DLD1 (cell line): ENCODE measurements around the gene MTMR4.
"Not testable (repeated sequence)": the region's sequence is repeated elsewhere in the genome, so short reads cannot be mapped to it uniquely, and the experiment has no call there.

Source experiments
- in situ Hi-C: cut with HindIII; loops from 2 replicates; pipeline ENCODE4 v1.10.0; 2017; ENCODE audit warnings: low sequenced_read_pairs

Gene MTMR4

DNA sequence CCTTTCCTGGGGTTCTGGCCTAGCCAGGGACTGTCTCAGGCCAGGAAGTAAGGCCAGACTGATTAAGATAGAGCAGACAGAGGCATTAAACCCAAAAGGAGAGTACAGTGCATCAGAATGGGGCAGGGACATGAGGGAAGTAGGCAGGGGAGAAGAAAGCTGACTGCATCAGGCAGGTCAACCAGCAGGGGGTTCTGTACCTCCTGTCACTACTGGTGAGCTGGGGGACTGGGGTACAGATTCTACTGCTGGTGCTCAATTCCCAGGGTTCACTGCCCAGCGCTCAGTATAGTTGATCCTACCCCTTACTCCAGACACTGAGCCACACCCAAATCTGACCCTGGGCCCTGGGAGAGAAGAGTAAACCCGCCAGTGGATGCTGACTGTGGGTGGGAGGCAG, 12.9 kb upstream of the MTMR4 start:
- in situ Hi-C loops, result no loop called here

DNA sequence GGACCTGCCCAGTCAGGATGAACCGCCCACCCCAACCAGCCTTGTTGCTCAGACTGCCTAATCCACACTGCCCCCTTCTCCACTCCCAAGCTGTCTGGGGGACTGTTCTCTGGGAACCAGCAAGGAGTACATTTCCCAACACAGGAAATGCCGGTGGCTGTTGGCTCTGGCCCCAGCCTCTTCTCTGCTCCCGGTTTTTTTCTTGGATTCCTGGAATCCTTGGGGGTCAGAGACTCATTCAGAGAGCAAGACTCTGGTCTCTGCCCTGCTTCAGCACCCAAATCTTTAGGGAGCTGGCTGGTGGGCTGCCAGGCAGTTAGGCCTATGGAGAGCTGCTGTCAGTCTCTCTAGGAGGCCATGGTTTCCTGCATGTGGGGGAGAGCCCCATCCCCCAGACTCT, 10.8 kb upstream of the MTMR4 start:
- in situ Hi-C loops, result no loop called here

DNA sequence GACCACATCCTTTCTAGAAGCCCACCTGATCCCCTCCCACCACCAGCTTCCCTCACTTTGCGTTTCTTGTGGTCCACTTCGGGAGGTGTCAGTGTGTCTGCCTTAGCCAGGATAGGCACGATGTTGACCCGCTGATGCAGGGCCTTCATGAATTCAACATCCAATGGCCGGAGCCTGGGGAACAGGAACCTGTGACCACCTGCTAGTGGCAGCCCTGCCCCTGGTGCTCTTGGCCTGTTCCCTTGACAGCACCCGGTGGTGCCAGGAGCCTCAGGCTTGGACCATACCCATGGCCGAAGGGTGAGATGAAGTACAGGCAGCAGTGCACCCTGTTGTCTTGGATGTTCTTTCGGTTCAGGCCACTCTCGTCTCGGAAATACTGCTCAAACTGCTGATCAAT, 7.2 kb upstream of the MTMR4 start:
- in situ Hi-C loops, result no loop called here

DNA sequence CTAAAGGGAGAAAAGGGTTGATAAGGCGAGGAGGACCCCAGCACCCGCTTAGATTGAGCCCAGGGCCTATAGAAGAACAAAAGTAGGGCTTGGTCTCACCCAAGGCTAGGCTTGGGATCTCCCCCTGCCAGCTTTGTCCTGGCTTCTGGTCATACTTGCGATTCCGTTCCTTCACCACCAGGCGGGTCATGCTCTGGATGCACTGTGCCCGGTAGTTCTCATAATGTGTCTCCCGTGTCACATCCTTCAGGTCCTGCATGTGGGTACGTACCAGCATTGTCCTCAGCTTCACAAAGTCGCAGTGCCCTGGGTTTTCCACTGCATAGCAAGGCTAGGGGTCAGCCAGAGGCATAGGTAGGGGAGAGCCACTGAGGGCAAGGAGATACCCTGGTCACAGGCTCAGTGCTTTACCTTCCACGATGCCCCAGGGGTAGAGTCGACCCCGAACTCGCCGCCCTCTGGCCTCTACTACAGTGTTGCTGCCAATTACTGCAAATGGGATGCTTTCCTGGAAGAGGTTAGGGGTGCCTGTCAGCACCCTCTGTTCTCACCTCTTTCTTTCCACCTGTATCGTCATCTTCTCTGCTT, 6.5 kb upstream of the MTMR4 start:
- in situ Hi-C loops, result no loop called here

DNA sequence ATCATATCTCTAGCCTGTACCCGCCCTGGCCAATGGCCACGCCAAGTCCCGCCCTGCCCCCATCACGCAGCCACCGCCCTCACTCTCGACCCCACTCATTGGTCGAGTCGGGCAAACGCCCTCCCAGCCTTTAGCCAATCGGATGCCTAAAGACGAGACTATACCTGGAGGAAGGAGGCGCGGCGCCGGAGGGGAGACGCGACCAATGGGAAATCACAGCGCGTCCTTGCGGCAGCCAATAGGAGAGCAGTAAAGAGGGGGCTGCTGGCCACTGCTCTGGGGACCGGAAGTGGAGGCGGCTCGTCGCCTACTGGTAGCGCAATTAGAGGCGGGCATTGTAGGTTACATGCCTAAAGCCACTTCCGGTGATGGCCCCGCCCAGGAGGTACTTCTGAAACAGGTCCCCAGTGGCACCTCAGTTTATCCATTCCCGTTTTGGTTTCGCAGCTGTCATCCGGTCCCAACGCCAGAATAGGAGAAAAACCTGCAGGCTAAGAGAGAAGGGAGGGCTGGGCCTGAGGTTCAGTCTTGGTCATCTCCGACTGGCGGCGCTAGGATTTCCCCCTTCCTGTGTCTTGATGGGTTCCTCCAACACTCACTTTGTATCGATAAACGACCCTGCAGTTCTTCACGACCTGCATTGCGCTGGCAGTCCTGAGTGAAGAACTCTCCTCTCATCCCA, 3.6 kb upstream of the MTMR4 start:
- in situ Hi-C loops, result no loop called here

DNA sequence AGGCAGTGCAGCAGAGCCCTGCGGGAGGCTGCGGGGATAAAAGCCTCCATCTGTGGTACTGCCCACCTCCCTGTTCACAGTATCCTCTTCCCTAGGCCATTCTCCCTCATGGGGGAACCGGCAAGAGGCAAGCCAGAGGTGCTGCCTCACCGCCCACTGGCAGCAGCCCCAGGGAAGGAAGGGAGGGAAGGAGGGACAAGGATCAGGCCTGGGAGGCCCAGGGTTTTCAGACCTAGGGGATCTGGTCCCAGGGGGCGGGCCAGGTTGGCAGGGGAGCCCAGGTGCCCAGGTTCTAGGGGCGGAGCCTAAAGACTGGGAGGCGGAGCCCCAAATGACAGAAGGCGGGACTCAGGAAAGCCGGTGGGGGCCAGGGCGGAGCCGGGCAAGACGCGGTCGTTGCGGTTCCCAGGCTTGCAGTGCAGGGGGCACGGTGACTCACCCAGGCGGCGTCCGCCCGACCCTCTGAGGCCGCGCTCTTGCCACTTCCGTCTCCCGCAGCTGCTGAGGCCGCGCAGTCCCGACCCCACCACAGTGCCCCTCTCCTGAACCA, 3.0 kb upstream of the MTMR4 start:
- in situ Hi-C loops, result no loop called here

DNA sequence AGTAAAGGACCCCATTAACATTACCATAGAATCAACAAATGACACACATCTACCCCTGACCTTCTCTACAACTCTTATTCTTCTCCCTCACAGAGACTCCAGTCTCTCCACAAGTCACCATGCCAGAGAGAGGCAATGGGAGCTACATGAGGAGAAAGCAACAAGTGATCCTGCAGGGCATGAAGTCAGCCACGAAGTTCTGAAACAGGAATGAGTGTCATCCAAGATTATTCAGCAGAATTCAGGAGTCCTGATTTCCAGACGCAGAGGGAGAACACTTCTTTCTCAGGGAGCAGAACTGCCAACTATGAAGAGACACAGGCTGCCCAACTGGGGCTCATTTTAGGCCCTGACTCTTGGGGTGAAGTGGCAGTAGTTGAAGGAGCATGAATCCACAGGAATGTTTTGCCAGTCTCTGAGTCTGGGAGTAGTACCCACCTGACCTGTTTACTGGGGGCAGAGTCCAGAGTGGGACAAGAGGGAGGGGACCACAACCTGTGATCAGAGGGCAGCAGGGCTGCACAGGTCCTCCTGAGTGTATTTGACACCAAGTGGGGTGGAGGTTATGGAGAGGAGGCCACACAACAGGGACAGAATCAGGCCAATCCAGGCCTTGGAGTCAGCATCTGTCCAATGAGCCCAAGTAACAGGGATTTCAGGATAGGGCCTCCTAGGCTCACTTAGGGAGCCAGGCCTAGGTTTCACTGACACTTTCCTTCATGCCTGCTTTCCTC, 2.4 kb upstream of the MTMR4 start:
- in situ Hi-C loops, result no loop called here

DNA sequence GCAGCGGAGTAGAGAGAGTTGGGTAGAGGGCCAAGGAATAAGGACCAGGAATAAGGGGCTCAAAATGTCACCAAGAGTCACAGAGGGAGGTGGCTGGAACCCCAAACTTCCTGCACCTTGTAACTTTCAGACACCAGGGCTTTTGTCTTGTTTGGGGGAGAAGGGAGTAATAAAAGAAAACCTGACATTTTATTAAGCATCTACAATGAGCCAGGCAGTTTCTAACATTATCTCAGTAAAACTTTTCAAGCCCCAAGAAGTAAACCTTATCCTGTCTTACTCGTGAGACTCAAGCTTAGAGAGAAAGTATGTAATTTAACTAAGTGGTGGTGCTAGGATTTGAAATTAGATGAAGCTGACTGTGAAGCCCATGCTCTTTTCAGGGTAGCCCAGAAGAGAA, 848 bp upstream of the MTMR4 start:
- in situ Hi-C loops, result no loop called here

DNA sequence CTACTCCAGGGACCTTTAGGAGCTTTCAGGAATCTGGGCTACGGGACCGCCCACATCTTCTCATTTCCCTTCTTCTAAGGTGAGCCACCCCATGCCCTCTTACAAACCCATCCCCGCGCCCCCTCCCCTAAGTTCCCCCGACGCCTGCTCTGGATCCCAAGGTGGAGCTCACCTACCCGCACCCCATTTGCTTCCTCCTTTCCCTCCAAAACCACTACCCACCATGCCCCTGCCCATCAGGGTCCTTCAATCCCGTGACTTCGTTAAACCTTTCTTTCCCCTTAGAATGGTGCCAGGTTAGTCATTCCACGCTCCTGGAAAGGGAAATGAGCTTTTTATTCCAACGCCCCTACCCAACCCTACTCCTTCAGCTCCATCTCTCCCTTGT, 326 bp upstream of the MTMR4 start:
- in situ Hi-C loops, result no loop called here

DNA sequence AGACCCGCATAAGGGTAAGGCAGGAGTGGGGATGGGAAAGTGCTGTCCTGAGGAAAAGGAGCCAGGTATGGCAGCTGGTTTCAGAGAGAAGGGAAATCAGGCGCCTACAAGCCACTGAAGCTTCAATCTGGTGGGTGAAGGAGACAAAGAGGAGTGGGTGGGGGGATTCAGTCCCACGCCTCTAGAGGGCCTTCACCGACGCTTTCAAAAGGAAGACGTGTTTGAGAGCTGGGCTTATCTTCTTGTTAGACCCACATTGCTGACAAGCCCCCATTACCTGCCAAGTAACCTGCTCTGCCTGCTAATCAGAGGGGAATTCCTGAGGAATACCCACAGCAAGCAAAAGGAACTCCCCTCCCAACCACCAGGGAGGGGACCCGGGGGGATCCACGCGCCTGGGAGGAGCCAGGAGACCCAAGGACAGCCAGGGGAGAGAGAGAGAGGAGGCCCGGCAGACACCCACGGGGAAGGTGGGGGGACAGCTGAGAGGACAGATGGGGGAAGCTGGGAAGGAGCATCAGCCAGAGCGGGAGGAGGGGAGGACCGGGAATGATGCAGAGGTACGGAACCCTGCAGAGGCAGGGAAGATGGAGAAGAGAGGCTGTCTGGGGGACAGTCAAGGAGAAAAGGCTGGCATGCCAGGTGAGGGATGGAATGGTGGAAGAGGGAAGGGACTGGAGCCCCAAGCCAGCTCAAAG, 1.0 kb downstream of the MTMR4 start:
- in situ Hi-C loops, result no loop called here

DNA sequence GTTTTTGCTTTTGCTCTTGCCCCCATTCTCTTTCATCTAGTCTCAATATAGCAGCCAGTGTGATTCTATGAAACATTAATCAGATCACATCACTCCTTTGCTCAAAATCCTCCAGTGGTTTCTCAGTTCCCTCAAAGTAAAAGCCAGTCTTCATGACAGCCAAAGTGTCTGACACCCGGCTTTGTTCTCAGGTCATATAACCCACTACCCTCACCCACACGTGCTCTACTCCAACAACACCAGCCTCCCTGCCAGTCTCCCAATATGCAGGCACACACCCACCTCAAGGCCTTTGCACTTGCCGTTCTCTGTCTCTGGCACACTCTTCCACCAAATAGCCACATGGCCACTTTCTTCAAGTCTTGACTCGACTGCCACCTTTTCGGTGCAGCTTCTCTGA, 4.4 kb downstream of the MTMR4 start:
- in situ Hi-C loops, result no loop called here

DNA sequence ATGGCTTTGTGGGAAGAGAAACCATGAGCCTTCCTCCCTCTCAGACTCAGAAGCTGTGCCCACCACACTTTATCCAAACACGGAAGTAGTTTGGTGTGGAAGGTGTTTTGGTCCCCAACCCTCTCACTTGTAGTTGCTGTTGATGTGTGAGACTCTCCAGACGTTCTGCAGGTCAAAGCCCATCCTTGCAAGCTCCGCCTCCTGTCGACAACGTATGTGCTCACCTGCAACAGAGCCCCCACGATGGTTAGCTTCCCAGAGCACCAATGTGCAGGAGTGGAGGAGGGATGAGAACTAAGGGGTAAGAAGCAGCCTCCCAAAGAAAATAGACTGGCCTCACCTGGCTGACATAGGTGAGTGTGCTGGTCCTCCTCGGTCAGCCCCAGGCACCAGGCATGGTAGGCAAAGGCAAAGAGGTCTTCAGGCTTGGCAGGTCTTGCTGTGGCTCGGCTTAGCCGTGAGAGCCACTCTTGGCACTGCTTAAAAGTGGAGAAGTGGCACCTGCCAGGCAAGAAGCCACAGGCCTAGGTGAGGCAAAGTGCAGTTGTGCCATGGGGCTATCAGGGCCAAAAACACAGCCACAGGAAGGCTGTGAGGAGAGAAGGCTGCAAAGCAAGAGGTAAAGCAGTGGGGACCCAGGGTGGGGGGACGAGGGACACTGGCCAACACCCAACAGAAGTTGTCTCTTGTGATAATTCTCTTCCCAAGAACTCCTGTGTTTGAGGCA, 5.9 kb downstream of the MTMR4 start:
- in situ Hi-C loops, result no loop called here

DNA sequence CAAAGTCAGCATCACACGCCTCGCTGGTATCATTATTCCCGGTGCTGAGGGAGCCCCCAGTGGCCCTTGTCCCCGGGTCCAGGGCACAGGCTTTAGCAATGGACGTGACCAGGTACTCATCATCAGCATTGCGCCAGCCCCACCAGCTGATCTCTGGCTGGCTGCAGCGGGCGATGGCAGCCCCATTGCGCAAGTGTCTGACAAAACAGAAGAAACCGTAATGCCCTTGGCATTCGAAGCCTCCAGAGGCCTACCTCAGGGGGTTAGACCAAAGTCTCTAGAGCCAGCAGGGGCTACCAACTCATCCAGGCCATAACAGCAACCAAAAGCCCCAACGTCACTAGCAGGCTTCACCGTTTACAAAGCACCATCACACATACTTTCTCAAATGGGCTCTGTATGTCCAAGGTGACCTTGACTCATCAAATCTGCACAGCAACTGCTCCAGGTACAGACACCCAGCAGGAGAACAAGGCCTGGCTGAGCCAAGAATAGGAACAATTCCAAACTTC, 7.3 kb downstream of the MTMR4 start:
- in situ Hi-C loops, result no loop called here

DNA sequence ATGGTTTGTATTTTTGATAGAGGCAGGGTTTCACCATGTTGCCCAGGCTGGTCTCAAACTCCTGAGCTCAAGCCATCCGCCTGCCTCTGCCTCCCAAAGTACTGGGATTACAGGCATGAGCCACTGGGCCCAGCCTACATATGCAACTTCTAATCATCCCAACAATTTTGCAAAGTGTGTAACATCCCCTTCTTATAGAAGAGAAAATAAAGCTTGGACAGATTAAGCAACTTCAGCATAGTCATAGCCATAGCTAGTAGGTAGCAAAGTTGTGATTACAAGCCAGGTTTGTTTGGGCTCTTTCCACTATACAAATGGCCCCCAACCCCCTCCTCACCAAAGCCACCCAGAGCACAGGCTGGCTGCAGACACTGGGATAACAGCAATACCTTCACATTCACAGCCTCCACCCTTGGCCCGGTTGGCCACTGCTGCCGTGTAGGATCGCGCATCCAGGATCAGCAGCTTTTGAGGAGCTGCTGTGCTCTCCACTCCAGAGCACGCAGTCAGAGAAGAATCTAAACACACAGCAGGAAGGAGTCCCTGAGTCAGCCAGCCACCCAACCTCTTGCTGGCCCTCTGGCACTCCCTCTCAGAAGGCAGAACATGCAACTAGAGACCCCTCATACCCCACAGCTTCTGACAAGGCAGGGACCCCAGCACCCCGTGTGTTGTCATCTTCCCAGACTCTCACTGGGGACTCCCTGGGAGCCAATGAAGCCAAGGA, 7.9 kb downstream of the MTMR4 start:
- in situ Hi-C loops, result no loop called here

DNA sequence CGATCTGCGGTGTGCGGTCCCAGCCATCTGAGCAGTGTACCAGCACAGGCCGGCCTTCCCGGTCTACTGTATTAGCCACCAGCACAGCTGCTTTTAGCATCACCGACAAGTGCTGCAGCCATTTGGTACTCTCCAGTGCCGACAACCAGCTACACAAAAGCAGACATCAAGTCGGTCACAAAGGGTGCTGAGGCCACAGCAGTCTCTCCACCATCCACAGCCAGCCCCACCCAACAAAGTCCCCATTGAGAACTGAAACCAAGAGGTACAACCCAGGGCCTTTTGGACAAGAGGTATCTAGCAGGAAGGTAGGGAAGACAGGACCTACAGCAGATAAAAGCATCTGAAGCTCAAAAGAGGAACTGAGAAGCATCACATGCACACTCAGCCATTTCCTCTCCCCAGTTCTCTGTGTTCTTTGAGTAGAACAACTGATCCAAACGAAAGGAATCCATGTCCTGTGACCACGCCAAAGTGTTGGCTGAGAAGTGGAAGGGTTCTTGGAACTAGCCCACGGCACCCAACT, 9.5 kb downstream of the MTMR4 start:
- in situ Hi-C loops, result no loop called here

DNA sequence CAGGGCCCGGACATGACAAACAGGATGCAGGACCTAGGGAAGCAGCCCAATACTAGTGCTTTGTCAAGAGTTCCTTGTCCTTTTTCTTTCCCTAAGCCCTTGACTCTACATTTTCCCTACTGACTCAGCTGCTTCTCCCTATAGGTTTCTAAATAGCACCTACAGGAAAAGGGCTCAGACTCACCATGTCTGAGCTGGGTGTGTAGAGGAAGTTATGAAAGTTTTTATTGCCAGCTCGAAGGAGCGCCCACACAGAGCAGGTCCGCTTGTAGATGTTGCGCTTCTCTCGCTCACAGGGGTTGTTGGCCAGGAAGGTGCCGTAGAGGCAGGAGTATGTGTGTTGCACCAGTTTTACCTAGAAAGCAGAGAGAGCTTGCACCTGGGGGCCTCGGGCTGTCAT, 10.6 kb downstream of the MTMR4 start:
- in situ Hi-C loops, result no loop called here

DNA sequence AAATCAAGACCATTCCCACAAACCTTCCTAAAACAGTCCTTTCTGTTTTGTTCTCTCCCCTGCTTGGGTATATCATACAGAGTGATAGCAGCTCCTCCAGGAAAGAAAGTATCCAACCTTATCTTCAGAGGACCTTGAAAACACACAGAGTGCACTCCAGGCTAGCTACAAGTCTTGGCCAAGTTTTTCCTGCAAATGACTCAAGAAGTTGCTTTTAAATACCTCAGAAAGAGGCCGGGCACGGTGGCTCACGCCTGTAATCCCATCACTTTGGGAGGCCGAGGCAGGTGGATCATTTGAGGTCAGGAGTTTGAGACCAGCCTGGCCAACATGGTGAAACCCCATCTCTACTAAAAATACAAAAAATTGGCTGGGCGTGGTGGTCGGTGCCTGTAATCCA, 11.3 kb downstream of the MTMR4 start:
- in situ Hi-C loops, result not testable (repeated sequence)

DNA sequence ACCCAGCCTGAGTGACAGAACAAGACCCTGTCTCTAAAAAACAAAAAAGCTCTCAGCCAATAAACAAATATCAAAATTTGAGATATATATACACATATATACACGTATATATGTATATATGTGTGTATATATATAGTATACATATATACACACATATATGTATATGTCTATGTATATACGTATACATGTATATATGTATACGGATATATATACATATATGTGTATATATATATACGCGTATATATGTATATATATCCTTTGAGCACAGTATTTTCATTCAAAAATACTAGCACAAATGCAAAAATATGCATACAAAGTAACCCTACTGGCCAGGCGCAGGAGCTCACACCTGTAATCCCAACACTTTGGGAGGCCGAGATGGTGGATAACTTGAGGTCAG, 13.0 kb downstream of the MTMR4 start:
- in situ Hi-C loops, result no loop called here

DNA sequence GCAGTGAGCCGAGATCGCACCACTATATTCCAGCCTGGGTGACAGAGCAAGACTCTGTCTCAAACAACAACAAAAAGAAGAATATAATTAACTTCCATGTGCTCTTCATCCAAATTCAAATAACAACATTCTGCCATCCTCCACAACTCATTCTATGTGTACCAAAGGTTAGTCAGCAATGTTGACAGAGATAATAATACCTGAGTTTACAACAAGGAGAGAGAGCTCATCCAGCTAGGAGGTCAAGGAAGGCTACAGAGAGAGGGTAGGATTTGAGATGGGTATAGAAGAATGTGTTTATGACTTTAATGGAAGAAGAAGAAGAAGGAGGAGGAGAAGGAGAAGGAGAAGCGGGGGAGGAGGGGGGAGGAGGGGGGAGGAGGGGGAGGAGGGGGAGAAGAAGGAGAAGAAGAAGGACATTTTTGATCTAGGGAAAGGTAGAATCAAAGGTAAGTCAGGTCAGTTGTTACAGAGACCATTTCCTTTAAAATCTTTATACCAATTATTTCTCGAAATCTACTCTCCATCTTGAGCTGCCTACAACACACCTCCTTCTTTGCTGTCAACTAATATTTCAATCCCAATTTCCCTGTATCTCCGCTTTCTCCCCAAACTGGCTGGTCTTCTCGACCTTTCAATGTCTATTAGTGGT, 16.1 kb downstream of the MTMR4 start:
- in situ Hi-C loops, result no loop called here
